ENCODE results near the gene CMTM3. TPM values are rescaled to one million over a fixed set of nuclear protein-coding genes. Genes with fewer than 3 reads are reported as not detected.

Gene CMTM3
- total and polyA plus RNA-seq, 9 of the 15 experiments (the other 6 are each of a cell fraction or from before 2014, with no cell fraction given): 4.6 to 33.4 (median 17.5) TPM

- TF ChIP-seq RBM22 (IDR thresholded peaks at IDR 0.05; ENCODE audit: low read depth, low read length, poor library complexity, severe bottlenecking): no peak
- no peak for TF ChIP-seq HIVEP1 (CRISPR knock-in tag; IDR thresholded peaks at IDR 0.05)
- TF ChIP-seq ZMIZ1 (IDR thresholded peaks at IDR 0.05; ENCODE audit: low read depth in 2 of 2, low read length in 2 of 2): peak in 1 of 2 experiments; percentile 73; a peak in 2 of 4 replicates
- TF ChIP-seq HNRNPL (IDR thresholded peaks at IDR 0.05; ENCODE audit: low read depth, low read length): no peak
- no peak for TF ChIP-seq SIX5 (IDR thresholded peaks at IDR 0.05; ENCODE audit: borderline replicate concordance in 1 of 2, insufficient read depth in 1 of 2, low read depth in 1 of 2, low read length in 2 of 2)
- TF ChIP-seq FOXA3 (CRISPR knock-in tag; conservative IDR thresholded peaks at IDR 0.05 in 1 of 2, IDR thresholded peaks at IDR 0.05 in 1 of 2): no peak
- no peak for TF ChIP-seq RBM14 (IDR thresholded peaks at IDR 0.05; ENCODE audit: borderline replicate concordance, insufficient read depth, low read depth, low read length)
- no peak for TF ChIP-seq ZBTB8A (IDR thresholded peaks at IDR 0.05; ENCODE audit: partially characterized antibody)
- TF ChIP-seq HCFC1 (IDR thresholded peaks at IDR 0.05; ENCODE audit: low read depth, low read length): no peak
- no peak for TF ChIP-seq FIP1L1 (IDR thresholded peaks at IDR 0.05; ENCODE audit: low read depth, low read length, poor library complexity, severe bottlenecking)
- no peak for TF ChIP-seq IFI16 (CRISPR knock-in tag; IDR thresholded peaks at IDR 0.05)
- TF ChIP-seq ZNF57 (CRISPR knock-in tag; IDR thresholded peaks at IDR 0.05): no peak
- peak in 1 of 3 experiments; percentile 41; a peak in 1 of 6 replicates for TF ChIP-seq ZBTB11 (CRISPR knock-in tag; IDR thresholded peaks at IDR 0.05)
- no peak for TF ChIP-seq KAT2B (IDR thresholded peaks at IDR 0.05; ENCODE audit: low read depth, low read length)
- TF ChIP-seq CXXC5 (CRISPR knock-in tag; IDR thresholded peaks at IDR 0.05): peak; percentile 81
- TF ChIP-seq MEF2A (IDR thresholded peaks at IDR 0.05; ENCODE audit: control insufficient read depth, low read depth, low read length): no peak
- TF ChIP-seq RFX7 (CRISPR knock-in tag; IDR thresholded peaks at IDR 0.05): no peak
- TF ChIP-seq, protein P1, sequence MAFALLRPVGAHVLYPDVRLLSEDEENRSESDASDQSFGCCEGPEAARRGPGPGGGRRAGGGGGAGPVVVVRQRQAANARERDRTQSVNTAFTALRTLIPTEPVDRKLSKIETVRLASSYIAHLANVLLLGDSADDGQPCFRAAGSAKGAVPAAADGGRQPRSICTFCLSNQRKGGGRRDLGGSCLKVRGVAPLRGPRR (CRISPR knock-in tag; IDR thresholded peaks at IDR 0.05): no peak
- TF ChIP-seq, protein P2, sequence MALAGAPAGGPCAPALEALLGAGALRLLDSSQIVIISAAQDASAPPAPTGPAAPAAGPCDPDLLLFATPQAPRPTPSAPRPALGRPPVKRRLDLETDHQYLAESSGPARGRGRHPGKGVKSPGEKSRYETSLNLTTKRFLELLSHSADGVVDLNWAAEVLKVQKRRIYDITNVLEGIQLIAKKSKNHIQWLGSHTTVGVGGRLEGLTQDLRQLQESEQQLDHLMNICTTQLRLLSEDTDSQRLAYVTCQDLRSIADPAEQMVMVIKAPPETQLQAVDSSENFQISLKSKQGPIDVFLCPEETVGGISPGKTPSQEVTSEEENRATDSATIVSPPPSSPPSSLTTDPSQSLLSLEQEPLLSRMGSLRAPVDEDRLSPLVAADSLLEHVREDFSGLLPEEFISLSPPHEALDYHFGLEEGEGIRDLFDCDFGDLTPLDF (CRISPR knock-in tag; IDR thresholded peaks at IDR 0.05): no peak
Observed at GRCh38 chr16:66617728-66618127, 13.2 kb downstream of the CMTM3 start (continued).
